HepG2 (cell line): Measurements from ENCODE around the gene TNFSF12. TPM values are rescaled to one million over a fixed set of nuclear protein-coding genes. Genes with fewer than 3 reads are reported as not detected.
A peak's percentile ranks its signal among the peaks of the same experiment; 100 is the strongest.

Source experiments
- DNMT1 ChIP-seq: sonication (generic); formaldehyde crosslinking; IDR thresholded peaks from 2 replicates; pipeline ENCODE4 v1.5.1; 2020; ENCODE audit warnings: mild to moderate bottlenecking, missing genetic modification reagents
- GFI1 ChIP-seq: sonication (generic); formaldehyde crosslinking; IDR thresholded peaks from 2 replicates; pipeline ENCODE4 v1.5.0; 2020; ENCODE audit warnings: missing genetic modification reagents, mild to moderate bottlenecking, borderline replicate concordance
- HOXA9 ChIP-seq: sonication (generic); formaldehyde crosslinking; IDR thresholded peaks from 2 replicates; pipeline ENCODE4 v1.8.1; 2022; ENCODE audit warnings: missing genetic modification reagents, mild to moderate bottlenecking, moderate library complexity, borderline replicate concordance
- JDP2 ChIP-seq: sonication (generic); formaldehyde crosslinking; IDR thresholded peaks from 2 replicates; pipeline ENCODE4 v1.8.1; 2022; ENCODE audit warnings: missing genetic modification reagents, borderline replicate concordance
- MAF1 ChIP-seq: sonication (generic); formaldehyde crosslinking; IDR thresholded peaks from 2 replicates; pipeline ENCODE4 v1.5.0; 2020; ENCODE audit warnings: missing genetic modification reagents, borderline replicate concordance
- MAFG ChIP-seq: sonication (generic); formaldehyde crosslinking; IDR thresholded peaks from 2 replicates; pipeline ENCODE4 v1.5.1; 2020; ENCODE audit warnings: mild to moderate bottlenecking, missing genetic modification reagents
- NCOA1 ChIP-seq: sonication (generic); formaldehyde crosslinking; IDR thresholded peaks from 2 replicates; pipeline ENCODE4 v1.9.0; 2021; ENCODE audit warnings: missing genetic modification reagents
- NR2F6 ChIP-seq, 2 experiments: IDR thresholded peaks; 2 replicates each; pipeline ENCODE4 v1.6.1; 2016; ENCODE audit warnings: antibody characterized with exemption in 1 of 2, mild to moderate bottlenecking in 1 of 2
- PAX8 ChIP-seq: sonication (generic); formaldehyde crosslinking; IDR thresholded peaks from 2 replicates; pipeline ENCODE4 v1.8.0; 2022; ENCODE audit warnings: mild to moderate bottlenecking, missing genetic modification reagents, borderline replicate concordance
- RXRA ChIP-seq: sonication (generic); formaldehyde crosslinking; IDR thresholded peaks from 2 replicates; pipeline ENCODE4 v1.5.1; 2020; ENCODE audit warnings: missing genetic modification reagents
- SATB2 ChIP-seq: sonication (generic); formaldehyde crosslinking; IDR thresholded peaks from 2 replicates; pipeline ENCODE4 v1.5.0; 2020; ENCODE audit warnings: missing genetic modification reagents
- SNRNP70 ChIP-seq: fragments of 200-400 bp; formaldehyde crosslinking; IDR thresholded peaks from 2 replicates; pipeline ENCODE4 v1.6.1; 2017; ENCODE audit warnings: mild to moderate bottlenecking, low read depth, low read length, moderate library complexity
- TCF7L2 ChIP-seq: IDR thresholded peaks from 2 replicates; pipeline ENCODE4 v1.6.1; 2011; ENCODE audit warnings: mild to moderate bottlenecking, low read depth, low read length, moderate library complexity
- ZBTB38 ChIP-seq: sonication (generic); formaldehyde crosslinking; IDR thresholded peaks from 2 replicates; pipeline ENCODE4 v1.5.1; 2020; ENCODE audit warnings: mild to moderate bottlenecking, missing genetic modification reagents
- ZFAT ChIP-seq: sonication (generic); formaldehyde crosslinking; conservative IDR thresholded peaks from 2 replicates; pipeline ENCODE4 v1.8.1; 2023; ENCODE audit warnings: missing genetic modification reagents, inconsistent platforms
- ZNF263 ChIP-seq: sonication (generic); formaldehyde crosslinking; IDR thresholded peaks from 2 replicates; pipeline ENCODE4 v1.4.0; 2020; ENCODE audit warnings: missing genetic modification reagents
- ZNF3 ChIP-seq: IDR thresholded peaks from 2 replicates; pipeline ENCODE4 v1.7.0; 2017; ENCODE audit warnings: inconsistent platforms
- ZNF451 ChIP-seq: sonication (generic); formaldehyde crosslinking; IDR thresholded peaks from 2 replicates; pipeline ENCODE4 v1.5.0; 2020; ENCODE audit warnings: mild to moderate bottlenecking, missing genetic modification reagents
- ZNF496 ChIP-seq: sonication (generic); formaldehyde crosslinking; IDR thresholded peaks from 2 replicates; pipeline ENCODE4 v1.8.1; 2023; ENCODE audit warnings: mild to moderate bottlenecking, moderate library complexity, missing genetic modification reagents; ENCODE audit not compliant: insufficient replicate concordance
- ZNF652 ChIP-seq: IDR thresholded peaks from 2 replicates; pipeline ENCODE4 v1.6.1; 2016; ENCODE audit warnings: low read depth, borderline replicate concordance
- ZNF678 ChIP-seq: sonication (generic); formaldehyde crosslinking; IDR thresholded peaks from 2 replicates; pipeline ENCODE4 v1.4.0; 2020; ENCODE audit warnings: mild to moderate bottlenecking, missing genetic modification reagents
- ZNF766 ChIP-seq: sonication (generic); formaldehyde crosslinking; IDR thresholded peaks from 2 replicates; pipeline ENCODE4 v1.5.0; 2020; ENCODE audit warnings: missing genetic modification reagents, borderline replicate concordance
- polyA plus RNA-seq, 8 experiments: library from polyadenylated mRNA; depleted of rRNA in 3 of 8; stranded (reverse) in 7 of 8; unstranded in 1 of 8; fragments of >200 nt; fragmentation: Illumina TruSeq in 4 of 8; extraction: Trizol in 4 of 8; gene quantifications; 2 replicates each; pipeline versions ENCODE4 v1.2.1 to v1.2.3, GENCODE V29; 2011 to 2016; ENCODE audit warnings: low read depth in 4 of 8, missing spikeins in 1 of 8, mixed read lengths in 1 of 8; ENCODE audit not compliant: insufficient read depth in 1 of 8
- total RNA-seq, 5 experiments: library from RNA; depleted of rRNA; stranded (reverse); fragments of >200 nt; fragmentation: Illumina TruSeq; extraction: Trizol; gene quantifications; 2 replicates each; pipeline ENCODE4 v1.2.3, GENCODE V29; 2016; ENCODE audit warnings: low read depth in 1 of 5
- TF ChIP-seq, protein P1 (sequence below): sonication (generic); formaldehyde crosslinking; IDR thresholded peaks from 2 replicates; pipeline ENCODE4 v1.8.0; 2022; ENCODE audit warnings: mild to moderate bottlenecking, missing genetic modification reagents; ENCODE audit not compliant: insufficient replicate concordance
- TF ChIP-seq, protein P2 (sequence below): fragments of 450-650 bp; IDR thresholded peaks from 2 replicates; pipeline ENCODE4 v1.6.1; 2017; ENCODE audit warnings: mild to moderate bottlenecking
- TF ChIP-seq, protein P3 (sequence below): sonication (generic); formaldehyde crosslinking; IDR thresholded peaks from 2 replicates; pipeline ENCODE4 v1.4.0; 2020; ENCODE audit warnings: missing genetic modification reagents

TNFSF12 gene
- total and polyA plus RNA-seq, 2 of the 13 experiments (the other 11 are each of a cell fraction or from before 2014, with no cell fraction given), result 0.93 to 7.2 TPM

DNA sequence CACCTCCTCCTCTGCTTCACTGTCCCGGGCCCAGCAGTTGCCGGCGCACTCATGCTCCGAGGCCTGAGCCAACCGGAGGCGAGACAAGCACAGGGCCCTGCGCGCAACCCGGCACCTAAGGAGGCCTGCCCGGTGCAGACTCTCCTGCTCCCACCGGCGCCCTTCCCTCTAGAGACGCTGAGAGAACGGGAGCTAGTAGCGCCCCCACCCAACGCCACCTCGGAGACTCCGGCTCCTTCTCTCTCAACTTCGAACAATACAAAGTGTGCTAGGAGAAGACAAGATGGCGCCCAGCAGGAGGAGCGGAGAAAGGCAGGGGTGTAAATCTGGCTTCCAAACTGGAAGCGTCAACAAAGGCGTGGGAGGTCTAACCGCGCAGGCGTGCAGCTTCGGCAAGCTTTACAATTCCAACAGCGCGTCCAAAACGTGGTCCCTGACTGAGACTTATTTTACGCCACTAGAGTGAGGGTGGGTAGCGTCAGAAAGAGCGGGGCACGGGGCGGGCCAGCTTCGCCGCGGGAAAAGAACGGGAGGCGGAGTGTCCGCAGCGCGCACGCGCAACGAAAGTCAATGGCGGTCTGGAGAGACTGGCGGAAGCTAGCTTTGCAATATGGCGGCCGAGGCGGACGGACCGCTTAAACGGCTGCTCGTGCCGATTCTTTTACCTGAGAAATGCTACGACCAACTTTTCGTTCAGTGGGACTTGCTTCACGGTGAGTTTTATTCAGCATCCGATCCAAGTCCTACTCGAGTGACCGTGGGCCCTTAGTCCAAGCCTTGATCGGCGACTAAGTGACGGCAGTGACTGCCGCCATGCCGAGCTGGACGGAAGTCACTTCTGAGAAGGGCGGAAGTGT, 34.6 kb downstream of the TNFSF12 start, which contains the start of gene MPDU1 (continued):
- TF ChIP-seq, protein P1, sequence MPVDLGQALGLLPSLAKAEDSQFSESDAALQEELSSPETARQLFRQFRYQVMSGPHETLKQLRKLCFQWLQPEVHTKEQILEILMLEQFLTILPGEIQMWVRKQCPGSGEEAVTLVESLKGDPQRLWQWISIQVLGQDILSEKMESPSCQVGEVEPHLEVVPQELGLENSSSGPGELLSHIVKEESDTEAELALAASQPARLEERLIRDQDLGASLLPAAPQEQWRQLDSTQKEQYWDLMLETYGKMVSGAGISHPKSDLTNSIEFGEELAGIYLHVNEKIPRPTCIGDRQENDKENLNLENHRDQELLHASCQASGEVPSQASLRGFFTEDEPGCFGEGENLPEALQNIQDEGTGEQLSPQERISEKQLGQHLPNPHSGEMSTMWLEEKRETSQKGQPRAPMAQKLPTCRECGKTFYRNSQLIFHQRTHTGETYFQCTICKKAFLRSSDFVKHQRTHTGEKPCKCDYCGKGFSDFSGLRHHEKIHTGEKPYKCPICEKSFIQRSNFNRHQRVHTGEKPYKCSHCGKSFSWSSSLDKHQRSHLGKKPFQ (CRISPR knock-in tag), result peak; percentile 31
- TF ChIP-seq ZNF3 (no peak), SATB2 (CRISPR knock-in tag) (0 out of 2 replicates have a peak, but pooled peaks have one; percentile 85), ZNF263 (CRISPR knock-in tag) (no peak; the same call in 1 of the 2 replicates), NCOA1 (CRISPR knock-in tag) (no peak), SNRNP70 (no peak), ZNF766 (CRISPR knock-in tag) (peak; percentile 71; the same call in 1 of the 2 replicates), ZFAT (CRISPR knock-in tag) (no peak), JDP2 (CRISPR knock-in tag) (no peak), ZNF652 (CRISPR knock-in tag) (no peak), ZNF678 (0 out of 2 replicates have a peak, but pooled peaks have one; percentile 17), DNMT1 (CRISPR knock-in tag) (no peak), MAFG (CRISPR knock-in tag) (no peak), ZNF451 (CRISPR knock-in tag) (no peak; the same call in 1 of the 2 replicates), ZBTB38 (CRISPR knock-in tag) (peak; percentile 100), PAX8 (CRISPR knock-in tag) (no peak), MAF1 (CRISPR knock-in tag) (peak; percentile 90), ZNF496 (CRISPR knock-in tag) (no peak), GFI1 (CRISPR knock-in tag) (peak; percentile 59; the same call in 1 of the 2 replicates), TCF7L2 (no peak), NR2F6 (IDR thresholded peaks at IDR 0.05) (no peak), NR2F6 (CRISPR knock-in tag; IDR thresholded peaks at IDR 0.05) (no peak), RXRA (peak; percentile 36), HOXA9 (CRISPR knock-in tag) (no peak)
- TF ChIP-seq, protein P2, sequence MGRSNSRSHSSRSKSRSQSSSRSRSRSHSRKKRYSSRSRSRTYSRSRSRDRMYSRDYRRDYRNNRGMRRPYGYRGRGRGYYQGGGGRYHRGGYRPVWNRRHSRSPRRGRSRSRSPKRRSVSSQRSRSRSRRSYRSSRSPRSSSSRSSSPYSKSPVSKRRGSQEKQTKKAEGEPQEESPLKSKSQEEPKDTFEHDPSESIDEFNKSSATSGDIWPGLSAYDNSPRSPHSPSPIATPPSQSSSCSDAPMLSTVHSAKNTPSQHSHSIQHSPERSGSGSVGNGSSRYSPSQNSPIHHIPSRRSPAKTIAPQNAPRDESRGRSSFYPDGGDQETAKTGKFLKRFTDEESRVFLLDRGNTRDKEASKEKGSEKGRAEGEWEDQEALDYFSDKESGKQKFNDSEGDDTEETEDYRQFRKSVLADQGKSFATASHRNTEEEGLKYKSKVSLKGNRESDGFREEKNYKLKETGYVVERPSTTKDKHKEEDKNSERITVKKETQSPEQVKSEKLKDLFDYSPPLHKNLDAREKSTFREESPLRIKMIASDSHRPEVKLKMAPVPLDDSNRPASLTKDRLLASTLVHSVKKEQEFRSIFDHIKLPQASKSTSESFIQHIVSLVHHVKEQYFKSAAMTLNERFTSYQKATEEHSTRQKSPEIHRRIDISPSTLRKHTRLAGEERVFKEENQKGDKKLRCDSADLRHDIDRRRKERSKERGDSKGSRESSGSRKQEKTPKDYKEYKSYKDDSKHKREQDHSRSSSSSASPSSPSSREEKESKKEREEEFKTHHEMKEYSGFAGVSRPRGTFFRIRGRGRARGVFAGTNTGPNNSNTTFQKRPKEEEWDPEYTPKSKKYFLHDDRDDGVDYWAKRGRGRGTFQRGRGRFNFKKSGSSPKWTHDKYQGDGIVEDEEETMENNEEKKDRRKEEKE, result no peak
- TF ChIP-seq, protein P3, sequence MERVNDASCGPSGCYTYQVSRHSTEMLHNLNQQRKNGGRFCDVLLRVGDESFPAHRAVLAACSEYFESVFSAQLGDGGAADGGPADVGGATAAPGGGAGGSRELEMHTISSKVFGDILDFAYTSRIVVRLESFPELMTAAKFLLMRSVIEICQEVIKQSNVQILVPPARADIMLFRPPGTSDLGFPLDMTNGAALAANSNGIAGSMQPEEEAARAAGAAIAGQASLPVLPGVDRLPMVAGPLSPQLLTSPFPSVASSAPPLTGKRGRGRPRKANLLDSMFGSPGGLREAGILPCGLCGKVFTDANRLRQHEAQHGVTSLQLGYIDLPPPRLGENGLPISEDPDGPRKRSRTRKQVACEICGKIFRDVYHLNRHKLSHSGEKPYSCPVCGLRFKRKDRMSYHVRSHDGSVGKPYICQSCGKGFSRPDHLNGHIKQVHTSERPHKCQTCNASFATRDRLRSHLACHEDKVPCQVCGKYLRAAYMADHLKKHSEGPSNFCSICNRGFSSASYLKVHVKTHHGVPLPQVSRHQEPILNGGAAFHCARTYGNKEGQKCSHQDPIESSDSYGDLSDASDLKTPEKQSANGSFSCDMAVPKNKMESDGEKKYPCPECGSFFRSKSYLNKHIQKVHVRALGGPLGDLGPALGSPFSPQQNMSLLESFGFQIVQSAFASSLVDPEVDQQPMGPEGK (CRISPR knock-in tag), result no peak; the same call in 1 of the 2 replicates
